GM12864 (cell line): ENCODE data around the gene OR2A14.
"Not testable (repeated sequence)": the region's sequence is repeated elsewhere in the genome, so short reads cannot be mapped to it uniquely, and the experiment has no call there.

ENCODE experiments used
- DNase-seq: peaks from one replicate; pipeline ENCODE4 v3.0.0-alpha.2; 2011; ENCODE audit warnings: low read depth
- H3K4me3 ChIP-seq: 2 replicates; pipeline ENCODE4 v1.5.1; 2011; ENCODE audit warnings: mild to moderate bottlenecking, low read depth, low read length, control low read depth
- CTCF ChIP-seq: IDR thresholded peaks from 2 replicates; pipeline ENCODE4 v1.5.1; 2011; ENCODE audit warnings: low read depth, mild to moderate bottlenecking, moderate library complexity, low read length, control low read depth, inconsistent platforms; ENCODE audit errors: missing control alignments

OR2A14 gene

GRCh38 chr7:144142187-144142586, 19.2 kb downstream of the OR2A14 start:
- no peak for TF ChIP-seq CTCF
- no peak overlapping the region for H3K4me3 ChIP-seq
- no peak for DNase-seq

GRCh38 chr7:144144426-144144825, 21.4 kb downstream of the OR2A14 start:
- H3K4me3 ChIP-seq = no peak overlapping the region
- TF ChIP-seq CTCF = no peak
- DNase-seq = no peak

GRCh38 chr7:144148224-144148827, 25.4 kb downstream of the OR2A14 start:
- no peak for TF ChIP-seq CTCF
- H3K4me3 ChIP-seq = no peak overlapping the region
- no peak for DNase-seq

GRCh38 chr7:144158861-144159260, 35.9 kb downstream of the OR2A14 start:
- TF ChIP-seq CTCF = no peak
- no peak for DNase-seq
- H3K4me3 ChIP-seq = no peak overlapping the region

- no peak overlapping the region for H3K4me3 ChIP-seq
- TF ChIP-seq CTCF = no peak
- no peak for DNase-seq
Measured at GRCh38 chr7:144164784-144165183, 41.8 kb downstream of the OR2A14 start.

- not testable (repeated sequence) for H3K4me3 ChIP-seq, DNase-seq
Measured at GRCh38 chr7:144171594-144172350, 48.8 kb downstream of the OR2A14 start.

GRCh38 chr7:144174613-144175012, 51.6 kb downstream of the OR2A14 start:
- DNase-seq = no peak
- no peak for TF ChIP-seq CTCF
- no peak overlapping the region for H3K4me3 ChIP-seq
